KMS-11 (cell line): ENCODE results near the gene QSER1.
"Not testable (repeated sequence)": the region's sequence is repeated elsewhere in the genome, so short reads cannot be mapped to it uniquely, and the experiment has no call there.

Source experiments
- H2AFZ ChIP-seq: fragments of 200-600 bp; sonication (generic); 2 replicates; pipeline ENCODE4 v1.6.1; 2016; ENCODE audit warnings: antibody characterized with exemption, mixed run types, low read depth
- H3K27ac ChIP-seq: fragments of 200-600 bp; sonication (generic); 2 replicates; pipeline ENCODE4 v1.6.1; 2016; ENCODE audit warnings: mild to moderate bottlenecking, mixed run types
- H3K27me3 ChIP-seq: fragments of 200-600 bp; sonication (generic); 2 replicates; pipeline ENCODE4 v1.6.1; 2017; ENCODE audit warnings: mild to moderate bottlenecking, low read depth, mixed run types, moderate library complexity; ENCODE audit not compliant: insufficient read depth
- H3K36me3 ChIP-seq: fragments of 200-600 bp; sonication (generic); 2 replicates; pipeline ENCODE4 v1.6.1; 2017; ENCODE audit warnings: mild to moderate bottlenecking, mixed run types; ENCODE audit not compliant: insufficient read depth
- H3K4me1 ChIP-seq: fragments of 200-600 bp; sonication (generic); 2 replicates; pipeline ENCODE4 v1.6.1; 2016; ENCODE audit warnings: mild to moderate bottlenecking, low read depth, mixed run types; ENCODE audit not compliant: poor library complexity, severe bottlenecking
- H3K4me2 ChIP-seq: fragments of 200-600 bp; sonication (generic); 2 replicates; pipeline ENCODE4 v1.7.0; 2016; ENCODE audit warnings: mild to moderate bottlenecking, mixed run types
- H3K4me3 ChIP-seq: fragments of 200-600 bp; sonication (generic); IDR thresholded peaks from 2 replicates; pipeline ENCODE4 v1.6.1; 2017; ENCODE audit warnings: low read depth, low read length, mixed read lengths; ENCODE audit not compliant: insufficient read depth
- H3K79me2 ChIP-seq: fragments of 200-600 bp; sonication (generic); 2 replicates; pipeline ENCODE4 v1.6.1; 2016; ENCODE audit warnings: low read depth, mixed run types; ENCODE audit not compliant: insufficient read depth
- H3K9ac ChIP-seq: fragments of 200-600 bp; sonication (generic); 2 replicates; pipeline ENCODE4 v1.6.1; 2016; ENCODE audit warnings: mild to moderate bottlenecking, mixed run types
- H4K20me1 ChIP-seq: fragments of 200-600 bp; sonication (generic); 2 replicates; pipeline ENCODE4 v1.6.1; 2016; ENCODE audit warnings: mild to moderate bottlenecking, mixed run types; ENCODE audit not compliant: insufficient read depth
- TF ChIP-seq, protein P1 (sequence below): fragments of 200-600 bp; sonication (generic); conservative IDR thresholded peaks from 2 replicates; pipeline ENCODE4 v1.6.1; 2017; ENCODE audit warnings: low read depth, mild to moderate bottlenecking, antibody characterized with exemption, low read length, moderate library complexity, mixed read lengths

QSER1 gene

DNA sequence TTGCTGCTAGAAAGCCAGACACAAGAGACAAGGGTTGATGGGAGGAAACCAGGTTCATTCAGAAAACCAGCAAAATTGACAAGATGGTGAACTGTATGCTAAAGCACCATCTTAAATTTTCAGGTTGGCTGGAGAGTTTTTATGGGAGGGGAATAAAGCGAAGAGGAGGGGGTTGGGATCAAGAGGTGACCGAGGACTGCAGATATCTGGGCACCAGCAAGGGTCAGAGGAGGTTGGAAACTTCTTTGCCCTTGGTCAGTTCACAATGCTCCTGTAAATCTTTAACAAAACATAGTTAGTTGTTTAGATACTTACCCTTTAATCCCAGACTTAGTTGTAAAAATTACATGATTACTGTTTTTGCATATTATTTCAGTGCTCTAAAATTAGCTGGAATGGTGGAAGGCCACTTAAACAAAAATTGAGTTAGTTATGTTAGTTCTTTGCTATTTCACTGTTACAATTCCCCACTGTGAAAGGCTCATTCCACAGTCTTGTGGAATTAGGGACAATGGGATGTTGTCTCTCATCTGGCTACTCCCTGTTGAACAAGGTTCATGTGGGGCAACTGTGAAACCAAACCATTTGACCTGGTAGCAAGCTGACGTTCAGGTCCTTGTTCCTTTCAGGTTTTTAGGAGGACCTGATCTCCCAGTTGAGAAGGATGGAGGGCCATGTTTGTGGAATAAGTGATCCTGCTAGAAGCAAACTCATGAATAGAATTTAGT is 30.6 kb upstream of the QSER1 start:
- H3K4me1 ChIP-seq, result no peaks in the 10 kb centered on the region
- no peak overlapping the region for H3K9ac ChIP-seq
- H3K4me3 ChIP-seq, result no peak overlapping the region
- no peaks in the 10 kb centered on the region for H4K20me1 ChIP-seq
- no peaks in the 10 kb centered on the region for H3K79me2 ChIP-seq
- H3K4me2 ChIP-seq, result no peak overlapping the region
- H2AFZ ChIP-seq, result no peak overlapping the region
- no peaks in the 10 kb centered on the region for H3K27me3 ChIP-seq
- H3K36me3 ChIP-seq, result no peaks in the 10 kb centered on the region
- no peak overlapping the region for H3K27ac ChIP-seq
- TF ChIP-seq, protein P1, sequence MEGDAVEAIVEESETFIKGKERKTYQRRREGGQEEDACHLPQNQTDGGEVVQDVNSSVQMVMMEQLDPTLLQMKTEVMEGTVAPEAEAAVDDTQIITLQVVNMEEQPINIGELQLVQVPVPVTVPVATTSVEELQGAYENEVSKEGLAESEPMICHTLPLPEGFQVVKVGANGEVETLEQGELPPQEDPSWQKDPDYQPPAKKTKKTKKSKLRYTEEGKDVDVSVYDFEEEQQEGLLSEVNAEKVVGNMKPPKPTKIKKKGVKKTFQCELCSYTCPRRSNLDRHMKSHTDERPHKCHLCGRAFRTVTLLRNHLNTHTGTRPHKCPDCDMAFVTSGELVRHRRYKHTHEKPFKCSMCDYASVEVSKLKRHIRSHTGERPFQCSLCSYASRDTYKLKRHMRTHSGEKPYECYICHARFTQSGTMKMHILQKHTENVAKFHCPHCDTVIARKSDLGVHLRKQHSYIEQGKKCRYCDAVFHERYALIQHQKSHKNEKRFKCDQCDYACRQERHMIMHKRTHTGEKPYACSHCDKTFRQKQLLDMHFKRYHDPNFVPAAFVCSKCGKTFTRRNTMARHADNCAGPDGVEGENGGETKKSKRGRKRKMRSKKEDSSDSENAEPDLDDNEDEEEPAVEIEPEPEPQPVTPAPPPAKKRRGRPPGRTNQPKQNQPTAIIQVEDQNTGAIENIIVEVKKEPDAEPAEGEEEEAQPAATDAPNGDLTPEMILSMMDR, result no peak

DNA sequence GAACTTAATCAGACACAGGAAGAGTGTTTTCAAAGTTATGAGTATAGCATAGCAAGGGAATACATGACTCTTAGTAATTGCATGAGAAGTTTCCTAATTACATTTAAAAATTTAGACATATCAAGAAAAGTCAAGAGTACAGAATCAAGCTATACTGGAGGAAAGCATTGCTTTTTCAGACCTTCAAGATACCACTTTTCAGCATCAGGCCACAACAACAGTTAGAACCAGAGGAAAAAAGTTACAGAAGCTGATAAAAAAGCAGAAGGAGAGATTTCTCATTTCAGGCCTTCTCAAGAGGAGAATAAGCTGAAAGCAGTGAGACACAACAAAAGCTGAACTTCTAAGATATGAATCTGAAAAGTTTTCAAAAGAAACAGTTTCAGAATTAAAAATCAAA is 28.1 kb upstream of the QSER1 start:
- Histone ChIP-seq H4K20me1 (no peaks in the 10 kb centered on the region), H3K36me3 (no peaks in the 10 kb centered on the region), H3K27ac (no peak overlapping the region), H3K4me2 (no peak overlapping the region), H3K4me1 (no peaks in the 10 kb centered on the region), H3K27me3 (no peaks in the 10 kb centered on the region), H3K4me3 (no peak overlapping the region), H3K79me2 (no peaks in the 10 kb centered on the region), H3K9ac (no peak overlapping the region), H2AFZ (no peak overlapping the region)
- TF ChIP-seq, protein P1, result no peak

- H3K9ac ChIP-seq, H4K20me1 ChIP-seq, H3K27ac ChIP-seq, H3K4me3 ChIP-seq, H3K4me1 ChIP-seq, H3K27me3 ChIP-seq, H2AFZ ChIP-seq, H3K79me2 ChIP-seq, H3K4me2 ChIP-seq, H3K36me3 ChIP-seq: not testable (repeated sequence)
These were observed 23.9 kb upstream of the QSER1 start for GRCh38 chr11:32868752-32869151.

- Histone ChIP-seq H3K9ac (no peak overlapping the region), H3K27ac (no peak overlapping the region), H2AFZ (no peak overlapping the region)
These were observed 21.9 kb upstream of the QSER1 start for GRCh38 chr11:32870676-32871075.

DNA sequence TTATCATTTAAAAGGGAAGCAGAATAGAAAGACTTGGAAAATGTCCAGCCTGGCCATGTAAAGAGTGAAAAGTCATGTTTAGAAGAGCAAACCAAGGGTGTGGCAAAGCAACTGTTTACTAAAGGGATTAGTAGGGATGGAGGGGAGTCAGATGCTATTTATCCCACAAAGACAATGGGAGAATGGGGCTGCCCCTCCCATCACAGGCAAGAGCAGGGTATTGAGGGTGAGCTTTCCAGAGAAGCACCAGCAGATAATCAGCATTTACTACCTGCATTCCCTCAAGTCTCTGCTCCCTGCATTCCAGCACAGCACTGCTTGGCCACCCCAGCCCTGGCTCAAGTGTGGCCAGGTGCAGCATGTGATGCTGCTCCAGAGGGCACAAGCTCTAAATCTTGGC is 18.5 kb upstream of the QSER1 start:
- Histone ChIP-seq H3K4me2 (no peak overlapping the region), H4K20me1 (no peaks in the 10 kb centered on the region), H3K9ac (no peak overlapping the region), H3K4me1 (no peaks in the 10 kb centered on the region), H3K36me3 (no peaks in the 10 kb centered on the region), H3K27ac (no peak overlapping the region), H2AFZ (no peak overlapping the region), H3K4me3 (no peak overlapping the region), H3K79me2 (no peaks in the 10 kb centered on the region), H3K27me3 (no peaks in the 10 kb centered on the region)
- TF ChIP-seq, protein P1, result no peak

More at GRCh38 chr11:32870676-32871075, 21.9 kb upstream of the QSER1 start:
- no peak overlapping the region for H3K4me3 ChIP-seq
- H4K20me1 ChIP-seq, result no peaks in the 10 kb centered on the region
- no peaks in the 10 kb centered on the region for H3K36me3 ChIP-seq
- no peaks in the 10 kb centered on the region for H3K4me1 ChIP-seq
- TF ChIP-seq, protein P1, result peak; percentile 47
- no peaks in the 10 kb centered on the region for H3K27me3 ChIP-seq
- H3K4me2 ChIP-seq, result no peak overlapping the region
- H3K79me2 ChIP-seq, result no peaks in the 10 kb centered on the region
